ENCODE measurements around the gene FKBP10.

- TF ChIP-seq, protein P1, sequence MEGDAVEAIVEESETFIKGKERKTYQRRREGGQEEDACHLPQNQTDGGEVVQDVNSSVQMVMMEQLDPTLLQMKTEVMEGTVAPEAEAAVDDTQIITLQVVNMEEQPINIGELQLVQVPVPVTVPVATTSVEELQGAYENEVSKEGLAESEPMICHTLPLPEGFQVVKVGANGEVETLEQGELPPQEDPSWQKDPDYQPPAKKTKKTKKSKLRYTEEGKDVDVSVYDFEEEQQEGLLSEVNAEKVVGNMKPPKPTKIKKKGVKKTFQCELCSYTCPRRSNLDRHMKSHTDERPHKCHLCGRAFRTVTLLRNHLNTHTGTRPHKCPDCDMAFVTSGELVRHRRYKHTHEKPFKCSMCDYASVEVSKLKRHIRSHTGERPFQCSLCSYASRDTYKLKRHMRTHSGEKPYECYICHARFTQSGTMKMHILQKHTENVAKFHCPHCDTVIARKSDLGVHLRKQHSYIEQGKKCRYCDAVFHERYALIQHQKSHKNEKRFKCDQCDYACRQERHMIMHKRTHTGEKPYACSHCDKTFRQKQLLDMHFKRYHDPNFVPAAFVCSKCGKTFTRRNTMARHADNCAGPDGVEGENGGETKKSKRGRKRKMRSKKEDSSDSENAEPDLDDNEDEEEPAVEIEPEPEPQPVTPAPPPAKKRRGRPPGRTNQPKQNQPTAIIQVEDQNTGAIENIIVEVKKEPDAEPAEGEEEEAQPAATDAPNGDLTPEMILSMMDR (IDR thresholded peaks at IDR 0.05; ENCODE audit: borderline replicate concordance, extremely low read depth, low read length, poor library complexity, severe bottlenecking), result no peak
- no peak for TF ChIP-seq EZH2 (IDR thresholded peaks at IDR 0.05; ENCODE audit: borderline replicate concordance, low read depth, low read length, severe bottlenecking)
Observed at GRCh38 chr17:41848788-41849187, 36.0 kb downstream of the FKBP10 start.
